Activated B cell treated with CpG ODN at 0.5 μM for 24 hours (primary cell): ENCODE data around the gene MACF1. TPM values are rescaled to one million over a fixed set of nuclear protein-coding genes. Genes with fewer than 3 reads are reported as not detected.

Source experiments
- ATAC-seq: fragments of 200-7000 bp; cut with Tn5 transposase; one replicate; pipeline ENCODE4 v1.10.0; 2021; ENCODE audit warnings: low read depth, mild to moderate bottlenecking, moderate library complexity
- CTCF ChIA-PET: fragments of 350-600 bp; sonication (Branson Sonifier 250); formaldehyde crosslinking; loops from one replicate; lab custom pipeline; 2021; ENCODE audit warnings: antibody characterized with exemption; lab: Charles Lee
- POLR2A ChIA-PET: fragments of 350-600 bp; sonication (Branson Sonifier 250); formaldehyde crosslinking; loops from one replicate; lab custom pipeline; 2021; ENCODE audit warnings: antibody characterized with exemption; lab: Charles Lee
- DNase-seq: peaks from one replicate; pipeline ENCODE4 v3.0.0; 2022
- H3K27ac Mint-ChIP-seq: one replicate; pipeline ENCODE4 v1.8.0; 2020; ENCODE audit warnings: mixed read lengths
- H3K27me3 Mint-ChIP-seq: one replicate; pipeline ENCODE4 v1.8.0; 2021; ENCODE audit warnings: mixed read lengths
- H3K36me3 Mint-ChIP-seq: one replicate; pipeline ENCODE4 v1.8.0; 2021; ENCODE audit warnings: low read depth, mixed read lengths
- H3K4me1 Mint-ChIP-seq: one replicate; pipeline ENCODE4 v1.8.0; 2021; ENCODE audit warnings: mixed read lengths
- H3K4me3 Mint-ChIP-seq: one replicate; pipeline ENCODE4 v1.8.0; 2020; ENCODE audit warnings: mild to moderate bottlenecking, mixed read lengths
- H3K9me3 Mint-ChIP-seq: one replicate; pipeline ENCODE4 v1.8.0; 2020; ENCODE audit warnings: mixed read lengths
- intact Hi-C: fragments of 100-400 bp; cut with micrococcal nuclease; formaldehyde crosslinking; loops from one replicate; pipeline ENCODE4 v1.15.1; 2024
- total RNA-seq: library from RNA; stranded (reverse); gene quantifications from 2 replicates; pipeline ENCODE4 v1.2.3, GENCODE V29; 2022
- TF ChIP-seq, protein P1 (sequence below): fragments of 200-600 bp; IDR thresholded peaks from one replicate; pipeline ENCODE4 v1.8.0; 2022; ENCODE audit warnings: antibody characterized with exemption, mild to moderate bottlenecking

Gene MACF1
- total RNA-seq, 1 donor from 2014 or later: 286 TPM

DNA sequence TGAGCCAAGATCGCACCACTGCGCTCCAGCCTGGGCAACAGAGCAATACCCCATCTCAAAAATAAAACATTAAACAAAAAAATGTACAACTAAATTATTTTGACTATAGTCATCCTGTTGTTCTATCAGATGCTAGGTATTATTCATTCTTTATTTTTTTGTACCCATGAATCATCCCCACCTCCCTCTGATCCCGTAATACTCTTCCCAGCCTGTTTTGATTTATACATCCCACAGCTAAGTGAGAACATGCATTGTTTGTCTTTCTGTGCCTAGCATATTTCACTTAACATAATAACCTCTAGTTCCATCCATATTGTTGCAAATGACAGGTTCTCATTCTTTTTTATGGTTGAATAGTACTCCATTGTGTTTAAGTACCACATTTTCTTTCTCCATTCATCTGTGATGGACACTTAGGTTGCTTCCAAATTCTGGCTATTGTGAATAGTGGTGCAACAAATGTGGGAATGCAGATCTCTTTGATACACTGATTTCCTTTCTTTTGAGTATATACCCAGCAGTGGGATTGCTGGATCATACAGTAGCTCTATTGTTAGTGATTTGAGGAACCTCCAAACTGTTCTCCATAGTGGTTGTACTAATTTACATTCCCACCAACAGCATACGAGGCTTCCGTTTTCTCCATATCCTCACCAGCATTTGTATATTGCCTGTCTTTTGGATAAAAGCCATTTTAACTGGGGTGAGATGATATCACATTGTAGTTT is 84.4 kb downstream of the MACF1 start:
- no peaks in the 10 kb centered on the region for H3K9me3 Mint-ChIP-seq
- H3K4me3 Mint-ChIP-seq: no peak overlapping the region
- H3K4me1 Mint-ChIP-seq: no peaks in the 10 kb centered on the region
- POLR2A ChIA-PET: interaction anchor here (0.6 kb wide), 1 partner anchor 821 kb away, joined by 4 read pairs; no protein-coding TSS in a partner anchor
- H3K36me3 Mint-ChIP-seq: peaks cover 88% of the 10 kb centered on the region
- TF ChIP-seq, protein P1, sequence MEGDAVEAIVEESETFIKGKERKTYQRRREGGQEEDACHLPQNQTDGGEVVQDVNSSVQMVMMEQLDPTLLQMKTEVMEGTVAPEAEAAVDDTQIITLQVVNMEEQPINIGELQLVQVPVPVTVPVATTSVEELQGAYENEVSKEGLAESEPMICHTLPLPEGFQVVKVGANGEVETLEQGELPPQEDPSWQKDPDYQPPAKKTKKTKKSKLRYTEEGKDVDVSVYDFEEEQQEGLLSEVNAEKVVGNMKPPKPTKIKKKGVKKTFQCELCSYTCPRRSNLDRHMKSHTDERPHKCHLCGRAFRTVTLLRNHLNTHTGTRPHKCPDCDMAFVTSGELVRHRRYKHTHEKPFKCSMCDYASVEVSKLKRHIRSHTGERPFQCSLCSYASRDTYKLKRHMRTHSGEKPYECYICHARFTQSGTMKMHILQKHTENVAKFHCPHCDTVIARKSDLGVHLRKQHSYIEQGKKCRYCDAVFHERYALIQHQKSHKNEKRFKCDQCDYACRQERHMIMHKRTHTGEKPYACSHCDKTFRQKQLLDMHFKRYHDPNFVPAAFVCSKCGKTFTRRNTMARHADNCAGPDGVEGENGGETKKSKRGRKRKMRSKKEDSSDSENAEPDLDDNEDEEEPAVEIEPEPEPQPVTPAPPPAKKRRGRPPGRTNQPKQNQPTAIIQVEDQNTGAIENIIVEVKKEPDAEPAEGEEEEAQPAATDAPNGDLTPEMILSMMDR: no peak
- no peak for ATAC-seq
- no peak for DNase-seq
- H3K27me3 Mint-ChIP-seq: no peaks in the 10 kb centered on the region
- CTCF ChIA-PET: interaction anchor here (1.1 kb wide), 1 partner anchor 21 kb away, joined by 3 read pairs; no protein-coding TSS in a partner anchor
- intact Hi-C loops: no loop called here
- H3K27ac Mint-ChIP-seq: no peak overlapping the region

DNA sequence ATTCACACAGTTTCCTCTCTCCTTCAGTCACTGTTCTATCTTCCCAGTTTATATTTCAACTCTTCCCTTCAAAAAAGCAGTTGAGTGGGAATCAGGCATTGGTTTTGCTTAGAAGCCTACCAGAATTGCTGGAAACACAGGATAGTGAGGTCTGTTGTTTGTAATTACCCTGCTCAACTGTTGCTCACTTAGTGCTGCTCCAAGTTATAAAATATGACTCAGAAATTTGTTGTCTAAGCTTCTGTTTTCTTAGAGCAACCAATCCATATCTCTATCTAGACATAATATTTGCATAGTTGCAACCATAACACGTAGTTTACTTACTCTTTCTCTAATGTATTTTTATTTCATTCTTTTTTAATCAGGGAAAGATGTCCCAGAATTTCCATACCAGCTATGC is 87.9 kb downstream of the MACF1 start:
- TF ChIP-seq, protein P1: no peak
- CTCF ChIA-PET: no interaction called here
- POLR2A ChIA-PET: no interaction called here
- Mint-ChIP-seq H3K4me3 (no peak overlapping the region), H3K4me1 (no peaks in the 10 kb centered on the region), H3K27ac (no peak overlapping the region), H3K27me3 (no peaks in the 10 kb centered on the region), H3K36me3 (peaks cover 88% of the 10 kb centered on the region), H3K9me3 (no peaks in the 10 kb centered on the region)
- intact Hi-C loops: no loop called here
- DNase-seq (no peak), ATAC-seq (no peak)

DNA sequence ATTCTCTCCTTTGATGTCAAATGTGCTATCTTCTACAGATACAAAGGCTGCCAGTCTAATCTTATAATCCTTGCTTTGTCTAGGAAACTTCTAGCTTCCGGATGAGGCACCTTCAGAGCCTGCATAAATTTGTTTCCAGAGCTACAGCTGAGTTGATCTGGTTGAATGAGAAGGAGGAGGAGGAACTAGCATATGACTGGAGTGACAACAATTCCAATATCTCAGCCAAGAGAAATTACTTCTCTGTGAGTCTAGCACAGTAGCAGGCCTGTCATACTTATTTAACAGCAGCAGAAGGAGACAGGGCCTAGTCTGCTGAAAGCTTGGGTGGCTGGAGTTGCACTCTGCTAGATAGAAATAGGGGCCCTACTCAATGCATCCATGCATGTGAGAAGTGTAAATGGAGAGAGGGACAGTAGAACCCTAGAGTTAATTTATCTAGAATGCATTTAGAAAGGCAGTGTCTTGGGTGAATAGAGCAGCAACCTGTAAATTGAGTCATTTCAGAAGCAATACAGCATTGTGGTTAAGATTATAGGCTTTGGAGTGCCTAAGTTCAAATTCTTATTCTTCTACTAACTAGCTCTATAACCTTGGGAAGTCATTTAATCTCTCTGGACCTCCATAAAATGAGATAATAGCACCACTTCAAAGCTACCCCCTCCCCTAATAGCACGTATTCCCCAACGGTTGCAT is 89.0 kb downstream of the MACF1 start:
- TF ChIP-seq, protein P1: no peak
- ChIA-PET CTCF (interaction anchor here (1.5 kb wide), 1 partner anchor 195 kb away, joined by 6 read pairs; no protein-coding TSS in a partner anchor), POLR2A (no interaction called here)
- H3K4me1 Mint-ChIP-seq: no peaks in the 10 kb centered on the region
- H3K9me3 Mint-ChIP-seq: no peaks in the 10 kb centered on the region
- no peak overlapping the region for H3K4me3 Mint-ChIP-seq
- ATAC-seq: no peak
- intact Hi-C loops: no loop called here
- H3K36me3 Mint-ChIP-seq: peaks cover 84% of the 10 kb centered on the region
- H3K27me3 Mint-ChIP-seq: no peaks in the 10 kb centered on the region
- no peak for DNase-seq
- H3K27ac Mint-ChIP-seq: no peak overlapping the region

DNA sequence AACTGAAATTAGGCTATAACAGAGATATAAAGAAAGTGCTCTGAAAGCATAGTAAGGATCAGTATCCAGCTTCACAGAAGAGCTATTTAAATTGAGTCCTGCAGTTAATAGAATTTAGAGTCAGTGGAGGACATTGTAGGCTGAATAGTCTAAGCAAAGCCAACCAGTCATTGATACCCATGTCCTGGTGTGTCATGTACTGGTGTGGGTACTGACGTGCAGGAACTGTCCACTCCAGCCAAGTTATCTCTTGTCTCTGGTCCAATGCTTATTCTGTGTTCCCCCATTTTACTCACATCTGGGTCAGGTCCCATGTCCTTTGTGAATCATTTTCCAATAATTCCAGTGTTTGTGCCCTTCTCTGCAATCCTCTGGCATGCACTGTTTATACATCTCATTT is 90.0 kb downstream of the MACF1 start:
- no peak for DNase-seq
- TF ChIP-seq, protein P1: no peak
- no peak for ATAC-seq
- POLR2A ChIA-PET: no interaction called here
- CTCF ChIA-PET: interaction anchor here (1.5 kb wide), 1 partner anchor 196 kb away, joined by 6 read pairs; no protein-coding TSS in a partner anchor
- Mint-ChIP-seq H3K36me3 (peaks cover 84% of the 10 kb centered on the region), H3K4me1 (no peaks in the 10 kb centered on the region), H3K27me3 (no peaks in the 10 kb centered on the region), H3K4me3 (no peak overlapping the region), H3K9me3 (no peaks in the 10 kb centered on the region), H3K27ac (peak overlapping the region; percentile 25)
- intact Hi-C loops: no loop called here

DNA sequence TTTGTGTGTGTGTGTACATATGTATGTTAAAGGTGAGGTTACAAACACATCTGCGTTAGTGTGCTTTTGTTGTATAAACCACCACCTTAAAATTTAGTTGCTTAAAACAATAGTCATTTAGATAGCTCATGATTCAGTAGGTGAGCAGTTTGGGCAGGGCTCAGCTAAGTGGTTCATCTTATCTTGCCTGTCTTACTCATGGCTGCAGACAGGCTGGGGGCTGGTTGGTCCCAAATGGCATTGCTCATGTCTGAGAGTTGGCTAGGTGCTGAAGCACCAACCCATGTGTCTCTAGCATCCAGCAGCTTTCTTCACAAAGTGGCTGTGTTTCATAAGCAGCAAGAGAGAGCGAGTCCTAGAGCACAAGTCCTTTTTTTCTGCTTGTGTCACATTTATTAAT is 91.4 kb downstream of the MACF1 start:
- H3K27me3 Mint-ChIP-seq: no peaks in the 10 kb centered on the region
- TF ChIP-seq, protein P1: no peak
- H3K36me3 Mint-ChIP-seq: peaks cover 89% of the 10 kb centered on the region
- CTCF ChIA-PET: no interaction called here
- ATAC-seq: no peak
- no peaks in the 10 kb centered on the region for H3K4me1 Mint-ChIP-seq
- DNase-seq: no peak
- H3K9me3 Mint-ChIP-seq: no peaks in the 10 kb centered on the region
- H3K27ac Mint-ChIP-seq: no peak overlapping the region
- no peak overlapping the region for H3K4me3 Mint-ChIP-seq
- intact Hi-C loops: no loop called here
- POLR2A ChIA-PET: interaction anchor here (0.6 kb wide), 1 partner anchor 9 kb away, joined by 3 read pairs; no protein-coding TSS in a partner anchor
